GM13976 (cell line): ENCODE data around the gene NEU4.
"Not testable (repeated sequence)": the region's sequence is repeated elsewhere in the genome, so short reads cannot be mapped to it uniquely, and the experiment has no call there.

Experiments used
- DNase-seq: peaks from one replicate; pipeline ENCODE4 v3.0.0; 2012; ENCODE audit warnings: low spot score
- CTCF ChIP-seq: IDR thresholded peaks from 2 replicates; pipeline ENCODE4 v1.5.1; 2012; ENCODE audit warnings: borderline replicate concordance, mild to moderate bottlenecking; ENCODE audit not compliant: insufficient read depth; ENCODE audit errors: extremely low read depth, missing control alignments, control extremely low read depth
- in situ Hi-C: fragments of 300-500 bp; cut with MboI; formaldehyde crosslinking; loops from one replicate; pipeline ENCODE4 v1.12.0; 2022; ENCODE audit warnings: low sequenced_read_pairs, mixed read lengths, inconsistent platforms; ENCODE audit not compliant: unreplicated experiment

NEU4 gene

DNA sequence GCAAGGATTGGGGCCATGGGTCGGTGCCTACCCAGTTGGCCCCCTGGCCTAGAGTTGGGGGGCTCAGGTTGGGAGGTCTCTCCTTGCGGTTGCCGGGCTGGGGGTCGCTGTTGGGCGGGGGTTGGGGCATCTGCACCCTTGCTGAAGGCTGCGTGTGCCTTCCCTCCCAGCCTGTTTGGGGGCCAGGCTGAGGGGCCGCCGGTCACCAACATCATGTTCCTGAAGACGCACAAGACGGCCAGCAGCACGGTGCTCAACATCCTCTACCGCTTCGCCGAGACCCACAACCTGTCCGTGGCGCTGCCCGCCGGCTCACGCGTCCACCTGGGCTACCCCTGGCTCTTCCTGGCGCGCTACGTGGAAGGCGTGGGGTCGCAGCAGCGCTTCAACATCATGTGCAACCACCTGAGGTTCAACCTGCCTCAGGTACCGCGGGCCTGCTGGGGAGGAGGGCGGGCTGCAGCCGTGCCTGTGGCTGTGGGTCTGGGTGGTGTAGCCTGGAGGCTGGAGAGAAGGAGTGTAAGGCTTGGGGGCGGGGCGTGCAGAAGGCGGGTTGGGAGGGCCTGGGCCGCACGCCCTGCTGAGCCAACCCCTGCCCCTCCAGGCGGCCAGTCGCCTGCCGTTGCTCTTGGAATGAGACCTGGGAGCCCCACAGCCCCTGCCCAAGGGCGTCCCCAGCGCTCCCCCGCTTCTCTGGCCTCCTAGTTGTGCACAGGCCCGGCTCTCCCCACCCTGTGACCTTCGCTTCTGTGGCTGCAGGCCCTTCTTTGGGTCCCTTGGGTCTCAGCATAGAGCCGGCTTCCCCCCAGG lies 7.2 kb upstream of the NEU4 start:
- peak; percentile 26 for DNase-seq
- in situ Hi-C loops, result no loop called here
- TF ChIP-seq CTCF, result no peak

DNA sequence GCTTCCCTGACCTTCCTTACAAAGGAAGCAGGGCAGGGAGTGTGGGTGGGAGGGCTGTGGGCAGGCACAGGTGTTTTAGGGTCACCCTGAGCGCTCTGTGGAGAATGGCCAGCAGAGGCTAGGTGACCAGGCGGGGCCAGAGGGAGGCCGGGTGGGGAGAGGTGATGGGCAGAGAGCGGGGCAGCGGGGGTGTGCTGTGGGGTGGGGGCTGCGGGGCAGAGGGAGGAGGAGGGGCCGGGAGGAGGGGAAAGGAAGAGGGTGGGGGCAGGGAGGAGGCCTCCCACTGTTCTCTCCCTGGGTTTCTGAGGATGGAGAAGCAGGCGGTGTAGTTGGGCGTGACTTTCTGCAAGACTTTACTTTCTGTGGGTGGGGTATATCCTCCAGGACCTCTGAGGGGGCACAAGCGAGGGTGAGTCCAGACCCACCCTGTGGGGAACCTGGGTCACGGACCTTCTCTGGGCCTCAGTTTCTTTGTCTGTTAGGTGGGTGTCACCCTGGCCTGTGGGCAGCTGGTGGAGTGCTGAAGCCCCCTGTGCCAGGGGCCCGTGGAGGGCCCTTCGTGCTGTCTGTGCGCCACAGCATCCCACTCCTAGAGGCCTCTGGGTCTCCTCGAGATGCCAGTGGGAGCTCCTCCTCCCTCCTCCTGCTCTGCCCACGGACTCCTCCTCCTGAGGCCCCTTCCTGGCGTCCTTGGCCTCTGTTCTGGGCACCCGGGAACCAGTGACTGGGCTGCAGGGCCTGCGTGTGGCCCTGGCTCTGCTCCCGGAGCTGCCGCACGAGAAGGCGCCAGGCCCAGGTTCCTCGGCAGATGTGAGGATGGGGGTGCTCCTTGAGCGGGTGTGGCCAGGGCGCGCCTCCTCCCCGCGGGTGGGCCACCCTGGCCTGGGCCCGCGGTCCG lies 6.3 kb upstream of the NEU4 start:
- peak; percentile 32 for DNase-seq
- TF ChIP-seq CTCF, result no peak
- in situ Hi-C loops, result no loop called here

- DNase-seq, result peak; percentile 77
- in situ Hi-C loops, result no loop called here
- no peak for TF ChIP-seq CTCF
These were observed 5.3 kb upstream of the NEU4 start for GRCh38 chr2:241803387-241804325.

GRCh38 chr2:241804326-241805229 lies 4.4 kb upstream of the NEU4 start:
- peak; percentile 19 for TF ChIP-seq CTCF
- in situ Hi-C loops, result no loop called here
- peak; percentile 62 for DNase-seq

DNA sequence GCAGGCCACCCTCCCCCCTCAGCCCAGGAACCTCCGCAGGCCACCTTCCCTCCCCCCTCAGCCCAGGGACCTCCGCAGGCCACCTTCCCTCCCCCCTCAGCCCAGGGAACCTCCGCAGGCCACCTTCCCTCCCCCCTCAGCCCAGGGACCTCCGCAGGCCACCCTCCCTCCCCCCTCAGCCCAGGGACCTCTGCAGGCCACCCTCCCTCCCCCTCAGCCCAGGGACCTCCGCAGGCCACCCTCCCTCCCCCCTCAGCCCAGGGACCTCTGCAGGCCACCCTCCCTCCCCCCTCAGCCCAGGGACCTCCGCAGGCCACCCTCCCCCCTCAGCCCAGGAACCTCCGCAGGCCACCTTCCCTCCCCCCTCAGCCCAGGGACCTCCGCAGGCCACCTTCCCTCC lies 2.8 kb upstream of the NEU4 start:
- in situ Hi-C loops, DNase-seq: not testable (repeated sequence)

- no peak for TF ChIP-seq CTCF
- in situ Hi-C loops, result no loop called here
- no peak for DNase-seq
These were observed 807 bp upstream of the NEU4 start for GRCh38 chr2:241808051-241808720.
